Measurements from ENCODE around the gene ZBTB7B.

The ZBTB7B gene

DNA sequence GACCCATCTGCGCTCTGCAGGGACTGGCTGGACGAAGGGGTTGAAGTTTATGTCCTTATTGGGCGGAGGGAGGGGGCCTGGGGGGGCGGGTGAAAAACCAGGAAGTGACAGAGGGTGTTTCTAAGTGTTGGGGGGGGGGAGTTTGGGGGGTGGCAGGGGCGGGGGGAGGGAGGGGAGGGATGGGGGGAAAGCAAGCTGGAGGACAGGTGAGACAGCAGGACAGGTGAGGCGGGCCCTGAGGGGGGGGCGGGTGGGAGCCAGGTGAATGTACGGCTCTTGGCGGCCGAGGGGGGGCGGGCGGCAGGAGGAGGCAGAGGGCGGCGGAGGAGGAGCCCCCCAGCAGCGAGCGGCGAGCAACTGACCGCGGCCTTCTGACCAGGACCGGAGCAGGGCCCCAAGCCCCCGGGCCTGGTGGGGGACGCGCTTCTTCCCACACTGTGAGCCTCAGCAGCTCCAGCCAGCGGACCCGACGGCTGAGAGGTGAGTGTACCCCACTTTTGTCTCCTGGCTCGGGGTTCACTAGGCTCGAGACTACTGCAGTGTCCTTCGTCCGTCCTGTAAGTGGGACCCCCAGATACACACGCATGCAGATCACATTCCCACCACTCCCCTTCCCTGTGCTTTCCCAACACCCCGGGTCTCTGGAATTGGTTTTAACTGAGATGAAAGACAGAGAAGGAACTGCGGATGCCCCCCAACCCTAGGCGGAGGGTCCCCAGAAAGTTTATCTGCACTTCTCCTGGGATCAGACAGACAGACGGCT lies at the start of gene ZBTB7B:
Gene ZBTB7B, plus strand, starts transcription at position 339 of the 763 bp plus-strand sequence. CDS start 11,859 bp downstream, outside the sequence.
- no peak for DNase-seq

DNA sequence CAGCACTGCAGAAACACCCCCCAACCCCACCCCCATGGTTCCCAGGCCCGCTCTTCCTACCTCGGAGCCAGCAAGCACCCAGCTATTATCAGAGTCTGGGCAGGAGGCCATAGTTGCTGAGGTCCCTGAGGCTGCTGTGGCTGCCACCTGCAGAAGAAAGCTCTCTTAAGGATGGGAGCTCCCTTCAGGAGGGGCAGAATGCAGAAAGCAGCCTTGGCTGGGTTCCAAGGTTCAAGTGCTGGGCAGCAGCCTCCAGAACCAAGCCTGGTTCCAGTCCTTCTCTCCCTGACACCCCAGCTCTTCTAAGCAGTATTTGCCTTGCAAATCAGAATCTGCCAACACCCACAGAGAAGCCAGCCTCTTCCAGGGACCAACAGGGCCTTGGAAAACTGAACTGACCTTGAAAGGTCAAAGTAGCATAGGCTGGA lies 49.0 kb upstream of the ZBTB7B start:
- no peak for DNase-seq

DNA sequence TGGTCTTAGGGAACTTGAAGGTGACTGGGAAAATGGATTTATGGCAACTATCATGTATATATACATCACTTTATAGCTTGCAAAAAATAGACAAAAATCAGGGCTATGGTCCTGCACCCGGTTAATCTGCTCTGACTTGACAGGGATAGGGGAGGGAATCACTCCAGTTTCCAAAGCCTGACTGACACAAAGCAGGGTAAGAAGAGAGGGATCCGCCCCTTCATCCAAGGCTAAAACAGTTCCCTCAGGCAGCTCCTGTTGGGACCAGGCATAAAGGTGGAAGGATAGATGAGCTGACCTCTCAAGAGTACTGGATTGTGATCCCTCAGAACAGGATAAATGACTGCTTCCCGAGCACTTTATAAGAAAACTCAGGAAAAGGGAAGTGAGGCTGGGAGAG lies 48.1 kb upstream of the ZBTB7B start:
- no peak for DNase-seq

DNA sequence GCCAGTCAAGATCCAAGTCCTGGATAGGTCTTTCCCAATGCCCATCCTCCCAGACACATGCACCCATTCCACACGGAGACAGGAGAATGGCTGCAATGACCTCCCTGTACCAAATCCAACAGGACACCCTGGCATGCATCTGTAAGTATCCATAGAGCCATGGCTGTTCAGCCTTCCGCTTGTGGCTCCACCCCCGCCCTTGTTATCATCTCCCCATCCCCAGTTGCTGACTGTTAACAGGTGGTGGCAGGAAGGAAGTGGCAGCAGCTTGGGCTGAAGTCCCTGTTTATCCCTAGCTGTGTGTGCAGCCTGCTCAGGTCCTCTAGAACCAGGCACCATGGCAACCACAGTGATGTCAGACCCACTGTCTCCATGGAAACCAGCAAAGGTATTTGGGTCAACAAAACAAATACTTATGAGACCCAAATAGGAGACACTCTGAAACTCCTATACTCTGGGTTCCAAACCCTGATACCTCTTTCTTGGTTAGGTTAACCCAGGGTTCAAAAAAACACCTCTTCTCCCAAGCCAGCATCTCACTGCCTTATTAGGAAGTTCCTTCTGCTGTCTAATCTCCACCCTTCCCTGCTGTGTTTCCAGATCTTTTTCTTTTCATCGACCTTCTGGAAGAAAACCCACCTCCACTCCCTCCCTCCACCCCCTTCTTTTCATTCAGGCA lies 47.4 kb upstream of the ZBTB7B start:
- DNase-seq = peak; percentile 44

DNA sequence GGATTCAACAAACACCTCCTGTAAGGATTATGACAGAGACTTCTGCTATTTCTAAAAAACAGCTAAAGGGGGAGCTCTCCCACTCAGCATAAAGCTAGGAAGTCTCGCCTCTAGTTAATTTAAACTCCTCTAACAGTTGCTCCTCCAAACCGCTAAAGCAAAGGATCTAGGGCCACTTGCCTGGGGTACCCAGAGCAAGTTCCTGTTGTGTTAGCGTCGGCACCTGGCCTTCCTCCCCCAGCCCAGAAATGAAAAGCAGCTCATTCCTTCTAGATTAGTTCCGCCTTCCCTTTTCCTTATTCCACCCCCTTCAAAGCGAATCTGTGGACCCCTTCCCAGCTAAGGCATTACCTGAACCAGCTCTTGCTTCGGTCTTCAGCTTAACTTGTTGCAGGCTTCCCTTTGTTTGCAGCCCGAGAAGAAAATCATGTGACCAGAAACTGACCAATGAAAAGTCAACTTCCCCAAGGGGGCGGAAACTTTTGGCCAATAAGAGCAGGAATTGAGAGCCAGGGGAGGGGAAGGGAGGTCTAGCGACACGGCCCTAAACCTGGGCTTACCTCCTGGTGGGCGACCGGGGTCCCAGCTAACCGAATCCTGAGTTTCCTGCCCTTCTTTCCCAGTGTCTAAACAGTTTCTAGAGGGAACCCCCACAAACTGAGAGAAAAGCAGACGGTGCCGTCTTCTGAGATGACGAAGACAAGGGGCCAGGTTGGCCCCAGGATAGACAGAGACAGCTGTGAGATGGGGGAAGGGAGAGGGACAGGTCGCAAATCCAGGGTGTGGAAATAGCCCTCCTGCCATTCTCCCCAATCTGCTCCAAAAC lies 46.7 kb upstream of the ZBTB7B start, which contains the start of gene PBXIP1:
Gene PBXIP1, minus strand, starts transcription at position 382 of the 826 bp plus-strand sequence. CDS start 2,378 bp downstream, outside the sequence.
- DNase-seq = peak; percentile 70

DNA sequence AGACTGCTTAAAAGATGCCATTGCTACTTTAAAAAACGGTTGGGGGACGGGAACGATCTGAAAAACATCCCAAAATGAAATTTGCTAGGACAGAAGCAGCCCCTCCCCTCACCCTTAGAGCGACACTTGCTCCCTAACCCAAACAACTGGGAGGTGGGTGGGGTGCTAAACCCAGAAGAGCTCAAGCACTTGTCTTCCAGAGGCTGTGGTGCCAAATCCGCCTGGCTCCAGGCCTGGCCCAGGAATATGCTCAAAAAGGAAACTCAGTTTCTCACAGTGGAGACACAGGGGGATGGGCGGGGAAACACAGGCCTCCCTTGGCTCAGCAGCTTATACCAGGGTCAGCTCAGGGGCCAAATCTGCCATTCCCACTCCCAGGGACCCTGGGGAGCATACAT lies 46.1 kb upstream of the ZBTB7B start:
- no peak for DNase-seq

DNA sequence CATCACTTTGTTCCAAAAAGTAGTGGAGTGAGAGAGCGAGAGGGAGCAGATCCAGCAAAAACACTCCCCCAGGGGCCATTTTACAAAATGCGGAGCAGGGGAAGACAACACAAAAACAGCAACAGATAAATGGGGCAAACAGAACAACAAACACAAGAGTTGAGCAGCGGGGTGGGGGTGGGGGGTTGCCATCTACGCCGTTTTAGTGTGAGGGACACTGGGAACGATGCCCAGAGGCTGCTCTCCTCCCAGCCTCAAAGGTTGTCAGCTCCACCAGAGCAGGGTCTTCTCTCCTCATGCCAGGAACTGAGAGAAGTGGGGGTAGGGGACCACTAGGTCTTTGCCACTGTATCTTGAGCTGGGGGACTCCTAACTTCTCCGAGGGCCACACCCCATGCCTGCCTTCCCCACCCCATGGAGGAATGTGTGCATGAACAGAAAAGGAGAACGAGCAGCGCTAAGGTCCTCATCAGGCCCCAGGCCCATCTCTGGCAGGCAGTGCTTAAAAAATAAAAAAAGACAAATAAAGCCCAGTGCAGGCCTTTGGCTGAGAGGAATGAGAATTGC lies 45.4 kb upstream of the ZBTB7B start:
- no peak for DNase-seq

DNA sequence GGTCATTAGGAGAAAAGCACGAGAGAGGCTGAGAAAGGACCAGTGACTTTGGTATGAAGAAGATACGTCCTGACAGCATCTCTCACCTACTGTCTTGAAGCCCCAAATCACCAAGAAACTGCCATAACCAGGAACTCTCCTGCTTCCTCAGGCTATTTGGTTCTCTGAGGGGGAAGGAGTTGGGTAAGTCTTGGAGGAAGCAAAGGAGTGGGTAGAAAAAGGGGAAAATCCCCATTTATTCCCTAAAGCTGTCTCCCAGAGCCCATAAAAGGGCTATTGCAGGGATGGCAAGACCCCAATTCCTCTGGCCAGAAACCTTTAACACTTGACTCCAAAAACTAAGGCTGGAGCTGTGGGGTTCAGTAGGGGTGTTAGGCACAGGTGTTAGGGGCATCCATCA lies 44.6 kb upstream of the ZBTB7B start:
- DNase-seq = no peak

DNA sequence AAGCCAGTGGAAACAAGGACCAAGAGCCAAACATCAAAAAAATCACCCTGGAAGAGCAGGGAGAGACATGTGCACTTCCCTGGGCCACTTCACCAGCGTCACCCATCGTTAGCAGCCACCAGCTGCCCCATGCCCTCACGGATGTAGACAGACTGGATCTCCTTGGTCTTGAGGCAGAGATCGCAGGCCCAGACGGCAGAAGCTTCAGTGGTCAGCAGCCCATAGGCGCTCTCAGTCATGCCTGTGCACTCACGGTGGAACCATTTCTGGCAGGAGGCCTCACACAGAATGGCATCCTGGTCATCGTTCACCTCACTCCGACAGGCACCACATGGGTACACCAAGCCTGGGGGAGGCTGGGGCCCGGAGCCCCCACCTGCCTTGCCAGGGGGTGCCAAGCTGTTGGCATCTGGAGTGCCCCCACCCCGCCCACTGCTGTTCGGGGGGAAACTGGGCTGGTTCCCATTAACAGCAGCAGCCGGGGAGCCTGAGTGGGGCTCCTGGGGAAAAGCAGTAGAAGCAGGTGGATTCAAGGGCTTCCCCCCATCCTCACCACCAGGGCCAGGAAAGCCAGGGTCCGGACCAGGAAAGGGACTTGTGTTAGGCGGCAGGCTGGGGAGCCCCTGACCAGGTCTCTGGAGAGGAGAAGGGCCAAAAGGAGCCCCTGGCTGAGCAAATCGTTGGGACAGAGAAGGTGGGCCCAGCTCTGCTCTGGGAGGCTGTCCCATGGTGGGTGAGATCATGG lies 43.7 kb upstream of the ZBTB7B start:
- no peak for DNase-seq

DNA sequence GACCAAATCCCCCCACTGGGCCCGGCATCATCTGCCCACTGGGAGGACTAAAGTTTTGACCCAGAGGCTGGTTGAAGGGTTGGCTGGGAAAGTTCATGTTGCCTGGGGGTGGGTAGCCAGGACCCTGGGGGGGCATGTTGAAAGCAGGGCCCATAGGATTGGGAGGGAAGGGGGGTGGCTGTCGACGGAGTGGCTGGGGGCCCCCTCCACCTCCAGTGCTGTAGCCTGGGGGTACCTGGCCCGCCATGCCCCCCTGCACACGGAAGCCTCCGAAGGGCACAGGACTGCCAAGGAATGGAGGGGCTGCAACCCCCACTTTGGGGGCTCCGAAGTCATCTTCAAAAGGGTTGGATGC lies 43.2 kb upstream of the ZBTB7B start:
- no peak for DNase-seq

DNA sequence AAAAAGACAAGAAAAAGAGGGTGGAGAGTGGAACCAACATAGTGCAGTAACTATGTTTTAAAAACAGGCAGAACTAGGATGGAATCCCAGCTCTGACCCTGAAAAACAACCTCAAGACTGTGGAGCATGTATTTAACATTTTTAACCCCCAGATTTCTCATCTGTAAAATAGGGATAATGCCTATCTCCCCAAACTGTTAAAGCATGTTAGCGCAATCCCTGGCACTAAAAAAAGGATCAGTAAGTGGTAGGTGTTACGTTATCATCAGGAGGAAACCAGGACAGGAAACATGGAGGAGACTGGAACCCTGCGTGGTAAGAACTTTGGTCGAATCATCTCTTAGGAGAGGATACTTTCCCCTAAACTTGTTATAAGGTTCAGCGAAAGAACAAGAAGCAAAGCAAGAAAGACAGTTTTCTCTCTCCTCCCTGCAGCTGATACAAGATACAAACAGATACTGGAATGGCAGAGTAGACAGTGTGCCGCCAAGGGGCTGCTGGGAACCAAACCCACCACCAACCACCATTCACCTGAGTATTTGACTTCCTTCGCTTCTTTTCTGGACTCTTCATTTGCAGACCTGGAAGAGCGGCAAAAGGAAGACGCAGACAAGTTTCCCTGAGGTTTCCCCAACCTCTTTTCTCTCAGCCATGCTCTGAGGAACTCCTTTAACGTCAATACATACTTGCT lies 42.0 kb upstream of the ZBTB7B start:
- DNase-seq = no peak

DNA sequence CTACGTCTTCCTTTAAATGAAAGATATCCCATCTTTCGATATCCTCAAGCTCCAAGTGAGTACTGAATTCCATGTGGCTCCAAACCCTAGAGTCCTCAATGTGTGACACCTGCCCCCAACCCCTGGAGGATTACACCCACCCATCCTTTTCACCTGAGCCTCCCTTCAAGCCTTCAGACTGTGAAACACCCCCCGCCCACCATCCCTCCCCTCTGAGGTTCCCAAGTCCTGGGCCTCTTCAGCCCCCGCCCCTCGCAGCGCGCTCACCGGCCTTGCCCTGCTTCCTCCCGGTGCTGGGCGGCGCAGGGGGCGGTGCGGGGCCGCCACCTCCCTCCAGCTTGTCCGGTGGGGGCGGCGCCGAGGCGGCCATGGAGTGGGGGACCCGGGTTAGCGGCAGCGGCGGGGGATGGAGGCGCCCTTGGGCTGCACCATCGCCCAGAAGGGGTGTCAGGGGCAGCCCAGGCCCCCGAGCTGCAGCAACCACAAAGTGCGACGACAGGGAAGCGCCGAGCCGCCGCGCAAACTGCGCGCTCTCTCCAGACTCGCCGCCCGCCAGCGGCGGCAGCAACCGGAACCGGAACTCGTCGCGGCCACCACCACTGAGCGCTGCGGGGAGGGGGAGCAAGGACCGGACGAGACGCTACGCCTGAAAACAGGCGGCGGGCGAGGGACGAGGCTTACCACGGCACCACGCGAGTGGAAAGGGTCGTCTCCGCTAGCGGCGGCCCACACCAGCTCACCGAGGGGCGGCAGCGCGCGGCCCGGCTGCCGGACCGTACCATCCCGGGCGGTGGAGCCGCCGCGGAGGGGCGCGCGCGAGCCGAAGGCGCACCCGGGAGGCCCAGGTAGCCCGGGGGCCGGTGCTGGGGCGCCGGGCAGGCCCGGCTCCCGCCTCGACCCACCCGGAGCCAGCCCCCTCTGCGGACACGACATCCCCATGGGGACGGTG lies 41.1 kb upstream of the ZBTB7B start, which contains the start of gene PYGO2:
Gene PYGO2, minus strand, starts transcription at position 576 of the 949 bp plus-strand sequence. Its CDS starts 206 bp downstream, at position 370.
- DNase-seq = no peak

DNA sequence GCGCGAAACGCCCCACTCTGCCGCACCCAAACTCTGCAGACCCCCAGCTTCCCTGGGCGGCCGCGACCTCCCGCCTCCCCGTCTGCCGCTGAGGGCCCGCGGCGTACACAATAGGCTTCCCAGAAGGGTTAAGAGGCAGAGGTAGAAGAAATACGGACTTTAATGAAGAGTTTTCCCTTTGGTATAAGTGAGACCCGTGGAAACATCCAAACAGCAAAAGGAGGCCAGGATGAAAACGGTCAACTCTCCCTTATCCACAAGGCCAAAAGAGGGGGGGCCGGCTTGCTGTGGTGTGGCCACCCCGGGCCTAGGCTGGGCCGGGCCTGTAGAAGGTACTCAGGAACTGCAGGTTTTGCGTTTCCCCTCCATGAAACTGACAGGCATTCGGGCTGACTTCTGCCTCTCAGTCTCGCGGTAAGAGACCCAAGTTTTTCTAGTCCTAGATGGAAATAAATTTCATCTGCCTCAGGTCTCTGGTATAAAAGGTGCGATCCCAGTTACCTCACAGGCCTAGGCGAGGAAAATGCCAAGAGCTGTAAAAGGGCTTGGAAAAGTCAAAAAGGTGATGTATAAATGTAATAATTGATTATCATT lies 40.3 kb upstream of the ZBTB7B start:
- DNase-seq = no peak

DNA sequence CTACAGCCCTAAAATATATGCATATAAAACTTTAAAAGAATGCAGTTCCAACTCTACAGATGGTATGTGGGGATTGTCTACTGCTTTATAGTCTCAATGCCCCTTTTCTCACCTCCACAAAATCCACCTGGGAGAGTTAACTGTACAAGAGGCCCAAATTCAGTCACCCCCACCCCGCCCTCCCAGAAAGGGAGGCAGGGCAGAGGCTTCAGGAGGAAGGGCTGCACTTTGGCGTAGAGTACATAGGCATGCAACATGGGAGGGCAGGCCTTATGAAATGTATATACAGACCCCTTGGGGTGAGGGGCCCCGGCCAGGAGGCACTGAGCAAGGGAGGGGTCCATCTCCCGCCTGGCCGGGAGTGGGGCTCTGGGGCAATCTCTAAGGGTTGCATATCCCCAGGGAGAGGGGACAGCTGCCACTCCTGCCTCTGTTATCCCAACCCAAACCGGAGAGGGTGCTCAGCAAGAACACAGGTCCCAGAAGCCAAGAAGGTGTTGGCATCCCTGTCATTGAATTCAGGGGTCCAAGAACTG lies 39.7 kb upstream of the ZBTB7B start:
- no peak for DNase-seq

DNA sequence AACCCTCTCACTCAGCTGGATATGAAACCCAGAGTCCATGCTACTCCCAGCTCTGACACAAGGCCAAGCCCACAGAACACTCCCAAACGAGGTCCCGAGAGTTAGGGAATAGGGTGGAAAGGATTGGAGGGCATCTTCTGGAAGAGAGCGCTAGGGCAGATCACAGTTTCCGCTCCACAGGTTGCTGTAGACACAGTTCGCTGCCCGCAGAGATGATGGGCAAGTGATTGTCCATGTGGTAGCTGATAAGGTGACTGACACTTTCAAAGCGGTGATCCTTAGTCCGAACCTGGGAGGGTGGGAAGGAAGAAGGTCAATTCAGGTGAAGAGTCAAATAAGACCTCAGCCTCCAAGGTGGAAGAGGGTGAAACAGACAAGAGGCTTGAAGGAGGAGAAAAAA lies 39.0 kb upstream of the ZBTB7B start:
- no peak for DNase-seq

DNA sequence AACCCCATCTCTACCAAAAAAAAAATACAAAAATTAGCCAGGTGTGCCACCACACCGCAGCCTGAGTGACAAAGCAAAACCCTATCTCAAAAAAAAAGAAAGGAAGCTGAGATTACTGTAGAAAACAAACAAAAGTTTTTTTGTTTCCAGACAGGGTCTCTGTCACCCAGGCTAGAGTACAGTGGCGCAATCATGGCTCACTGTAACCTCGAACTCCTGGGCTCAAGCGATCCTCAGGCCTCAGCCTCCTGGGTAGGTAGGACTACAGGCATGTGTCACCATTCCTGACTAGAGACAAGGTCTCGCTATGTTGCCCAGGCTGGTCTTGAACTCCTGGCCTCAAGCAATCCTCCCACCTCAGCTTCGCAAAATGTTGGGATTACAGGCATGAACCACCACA lies 38.2 kb upstream of the ZBTB7B start:
- DNase-seq = no peak

DNA sequence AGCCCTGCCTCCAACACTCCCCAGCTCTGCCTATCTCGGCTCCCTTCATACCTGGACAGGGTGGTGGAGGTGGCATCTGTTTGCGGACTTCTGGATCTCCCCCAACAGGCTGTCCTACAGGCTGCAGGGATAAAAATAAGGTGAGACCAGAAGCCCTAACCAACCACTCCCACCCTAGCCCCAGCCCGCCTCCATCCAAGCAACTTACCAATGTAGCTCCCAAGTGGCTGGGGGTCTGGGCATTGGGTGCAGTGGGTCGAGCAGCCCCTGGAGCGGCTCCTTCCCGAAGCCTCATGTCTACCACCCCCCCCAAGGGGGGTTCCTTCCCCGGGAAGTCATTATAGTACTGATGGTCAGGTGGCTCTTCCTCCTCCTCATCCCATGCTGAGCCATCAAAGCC lies 36.5 kb upstream of the ZBTB7B start:
- DNase-seq = no peak

DNA sequence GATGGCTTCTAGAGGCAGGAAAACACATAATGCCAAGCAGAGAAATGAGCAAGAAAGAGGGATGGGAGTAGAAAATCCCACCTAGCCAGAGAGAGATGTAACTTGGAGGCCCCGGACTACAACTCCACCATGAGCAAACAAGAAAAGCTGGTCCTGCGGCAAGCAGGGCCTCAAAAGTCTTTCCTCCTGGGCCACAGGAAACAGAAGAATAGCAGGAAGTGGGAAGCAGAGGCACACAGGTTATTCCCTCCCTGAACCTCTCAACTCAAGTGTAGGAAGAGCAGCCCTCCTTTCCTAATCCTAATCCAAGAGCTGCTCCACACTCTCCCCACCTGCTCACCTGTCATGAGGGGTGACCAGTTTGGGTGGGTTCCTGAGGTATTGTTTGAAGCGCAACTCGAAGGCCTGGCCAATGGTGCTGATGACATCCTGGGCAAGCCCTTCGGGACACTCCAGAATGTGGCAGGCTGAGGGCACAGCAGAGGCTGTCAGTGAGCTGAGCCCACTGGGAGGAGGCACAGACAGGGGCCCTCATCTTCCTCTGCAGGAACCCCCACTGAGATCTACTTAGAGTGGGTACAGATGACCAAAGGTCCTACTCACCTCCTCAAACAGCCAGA lies 35.2 kb upstream of the ZBTB7B start:
- DNase-seq = no peak

DNA sequence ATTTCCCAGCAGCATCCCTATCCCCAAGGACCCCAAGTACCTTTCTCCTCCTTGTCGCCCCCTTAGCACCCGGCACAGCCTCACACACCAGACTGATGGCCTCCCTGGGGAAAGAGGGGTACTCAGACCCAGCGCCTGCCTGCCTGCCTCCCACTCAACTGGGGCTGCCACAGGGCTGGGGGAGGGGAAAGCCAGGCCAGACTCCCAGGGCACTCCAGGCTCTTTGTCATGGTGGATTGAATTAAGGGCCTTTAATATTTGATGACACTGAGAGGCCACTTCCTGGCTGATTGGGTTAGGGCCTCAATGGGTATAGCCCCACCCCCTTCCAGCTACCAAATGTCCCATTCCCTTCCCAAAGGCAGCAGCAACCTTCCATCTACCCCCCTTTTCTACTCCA lies 33.9 kb upstream of the ZBTB7B start:
- no peak for DNase-seq
